GM21619 (cell line): Measurements from ENCODE around the gene CRPPA.
"Not testable (repeated sequence)": the region's sequence is repeated elsewhere in the genome, so short reads cannot be mapped to it uniquely, and the experiment has no call there.

Source experiments
- ATAC-seq: cut with Tn5 transposase; IDR thresholded peaks from one replicate; pipeline ENCODE4 v1.9.1; 2021; ENCODE audit not compliant: unreplicated experiment

The CRPPA gene

GRCh38 chr7:16421333-16422102, at the start of gene CRPPA:
Gene CRPPA, minus strand, starts transcription at chr7:16421538. Its CDS starts 216 bp downstream, at chr7:16421322.
- ATAC-seq = peak; percentile 30

GRCh38 chr7:16465469-16466361, 44.4 kb upstream of the CRPPA start, which contains the start of gene SOSTDC1:
Gene SOSTDC1, minus strand, starts transcription at chr7:16465738. Its CDS starts 70 bp downstream, at chr7:16465668.
- no peak for ATAC-seq

GRCh38 chr7:16463949-16464715, 42.8 kb upstream of the CRPPA start:
- ATAC-seq = no peak

GRCh38 chr7:16463520-16463919, 42.2 kb upstream of the CRPPA start:
- ATAC-seq = no peak

- no peak for ATAC-seq
These were observed 41.1 kb upstream of the CRPPA start for GRCh38 chr7:16462431-16462889.

GRCh38 chr7:16460789-16461493, 39.6 kb upstream of the CRPPA start:
- ATAC-seq = no peak

- ATAC-seq = not testable (repeated sequence)
These were observed 35.0 kb upstream of the CRPPA start for GRCh38 chr7:16456303-16456702.

- no peak for ATAC-seq
These were observed 34.3 kb upstream of the CRPPA start for GRCh38 chr7:16455591-16455990.

- no peak for ATAC-seq
These were observed 29.0 kb upstream of the CRPPA start for GRCh38 chr7:16450366-16450765.

GRCh38 chr7:16447876-16448275, 26.5 kb upstream of the CRPPA start:
- ATAC-seq = no peak

GRCh38 chr7:16446508-16446907, 25.2 kb upstream of the CRPPA start:
- no peak for ATAC-seq

GRCh38 chr7:16443871-16444270, 22.5 kb upstream of the CRPPA start:
- not testable (repeated sequence) for ATAC-seq

GRCh38 chr7:16438988-16439387, 17.6 kb upstream of the CRPPA start:
- no peak for ATAC-seq

GRCh38 chr7:16436306-16436705, 15.0 kb upstream of the CRPPA start:
- no peak for ATAC-seq

GRCh38 chr7:16433568-16434122, 12.3 kb upstream of the CRPPA start:
- no peak for ATAC-seq

- no peak for ATAC-seq
These were observed 11.0 kb upstream of the CRPPA start for GRCh38 chr7:16432425-16432731.

- peak; percentile 72 for ATAC-seq
These were observed 10.5 kb upstream of the CRPPA start for GRCh38 chr7:16431646-16432424.

GRCh38 chr7:16430133-16430532, 8.8 kb upstream of the CRPPA start:
- ATAC-seq = no peak

- ATAC-seq = no peak
These were observed 7.3 kb upstream of the CRPPA start for GRCh38 chr7:16428672-16429071.
